K562 (cell line): ENCODE results near the gene MPLKIP. TPM values are rescaled to one million over a fixed set of nuclear protein-coding genes. Genes with fewer than 3 reads are reported as not detected.

Experiments used
- ATAC-seq: fragments of 200-7000 bp; cut with Tn5 transposase; 3 replicates; pipeline ENCODE4 v1.9.1; 2020; ENCODE audit warnings: moderate library complexity
- BruUV-seq: library from RNA; stranded (reverse); fragments of 400-500 nt; replicated peaks from 2 replicates; lab custom pipeline; 2021; lab: Mats Ljungman, UMichigan
- CTCF ChIA-PET: fragments of 300-600 bp; formaldehyde crosslinking; extraction: SDS; loops from one replicate; lab custom pipeline; 2021; ENCODE audit warnings: low intra/inter-chr PET ratio; lab: Yijun Ruan, JAX
- POLR2A ChIA-PET: fragments of 300-600, 350-650 bp; sonication (Branson Sonifier 250); formaldehyde crosslinking; extraction: SDS; loops from one replicate; lab custom pipeline; 2021; ENCODE audit warnings: antibody characterized with exemption, inconsistent platforms; lab: Yijun Ruan, JAX
- DNase-seq, 4 experiments: peaks; one replicate each; pipeline versions ENCODE4 v3.0.0 to v3.0.0-alpha.2; 2011 to 2018; ENCODE audit warnings: low spot score in 3 of 4, mixed read lengths in 3 of 4; ENCODE audit errors: extremely low read depth in 1 of 4
- FAIRE-seq: peaks from 2 replicates; lab custom pipeline; 2011; peaks lifted over from hg19 to GRCh38; lab: Jason Lieb, UNC
- H2AFZ ChIP-seq: 2 replicates; pipeline ENCODE4 v1.6.0; 2011; ENCODE audit warnings: low read depth, low read length, control low read depth, inconsistent platforms
- H3K27ac ChIP-seq: fragments of 200-600 bp; 3 replicates; pipeline ENCODE4 v1.8.0; 2011; ENCODE audit warnings: low read depth, mild to moderate bottlenecking, control low read depth, inconsistent platforms, low read length, moderate library complexity, mixed read lengths; ENCODE audit errors: extremely low read depth
- H3K27me3 ChIP-seq, 2 experiments: fragments of 300-600 bp in 1 of 2; 2 replicates in 1 of 2; 3 replicates in 1 of 2; pipeline versions ENCODE4 v1.6.0 to v1.8.0; 2011; ENCODE audit warnings: inconsistent platforms in 2 of 2, low read length in 2 of 2, mild to moderate bottlenecking in 1 of 2, mixed read lengths in 1 of 2, moderate library complexity in 1 of 2; ENCODE audit not compliant: control insufficient read depth in 2 of 2, insufficient read depth in 2 of 2
- H3K36me3 ChIP-seq: fragments of 300-600 bp; 3 replicates; pipeline ENCODE4 v1.8.0; 2011; ENCODE audit warnings: mild to moderate bottlenecking, low read length, inconsistent platforms; ENCODE audit not compliant: control insufficient read depth, insufficient read depth
- H3K4me1 ChIP-seq, 2 experiments: fragments of 200-600 bp in 1 of 2; replicated peaks in 1 of 2; 2 replicates in 1 of 2; 3 replicates in 1 of 2; pipeline versions ENCODE4 v1.5.1 to v1.8.0; 2011; ENCODE audit warnings: inconsistent platforms in 2 of 2, low read length in 2 of 2, mild to moderate bottlenecking in 1 of 2, mixed read lengths in 1 of 2, moderate library complexity in 1 of 2; ENCODE audit not compliant: control insufficient read depth in 2 of 2, insufficient read depth in 2 of 2
- H3K4me2 ChIP-seq: 2 replicates; pipeline ENCODE4 v1.6.1; 2011; ENCODE audit warnings: low read length, control low read depth, inconsistent platforms, mixed read lengths; ENCODE audit not compliant: insufficient read depth
- H3K4me3 ChIP-seq: fragments of 200-600 bp; sonication (generic), shearing (Covaris generic); 2 replicates; pipeline ENCODE4 v1.5.1; 2016; ENCODE audit warnings: control low read depth, inconsistent platforms
- H3K79me2 ChIP-seq: fragments of 200-600 bp; 3 replicates; pipeline ENCODE4 v1.8.0; 2011; ENCODE audit warnings: low read length, inconsistent platforms; ENCODE audit not compliant: control insufficient read depth, insufficient read depth
- H3K9ac ChIP-seq, 2 experiments: 2 replicates each; pipeline versions ENCODE4 v1.6.0 to v1.6.1; 2011; ENCODE audit warnings: low read depth in 2 of 2, low read length in 2 of 2, control low read depth in 1 of 2, inconsistent platforms in 1 of 2, mild to moderate bottlenecking in 1 of 2, mixed read lengths in 1 of 2; ENCODE audit not compliant: insufficient read depth in 1 of 2
- H3K9me1 ChIP-seq: one replicate; pipeline ENCODE4 v1.6.0; 2011; ENCODE audit warnings: inconsistent platforms, mild to moderate bottlenecking, low read length, moderate library complexity; ENCODE audit not compliant: control insufficient read depth, insufficient read depth
- H3K9me3 ChIP-seq: replicated peaks from 2 replicates; pipeline ENCODE4 v1.5.1; 2011; ENCODE audit warnings: low read depth, low read length, inconsistent platforms; ENCODE audit not compliant: control insufficient read depth, insufficient read depth
- H4K20me1 ChIP-seq: replicated peaks from 2 replicates; pipeline ENCODE4 v1.6.1; 2011; ENCODE audit warnings: low read length, inconsistent platforms, mixed read lengths; ENCODE audit not compliant: control insufficient read depth, insufficient read depth
- CBX5 ChIP-seq: IDR thresholded peaks from 2 replicates; pipeline ENCODE4 v1.6.1; 2014; ENCODE audit warnings: low read depth, borderline replicate concordance
- CREBBP ChIP-seq: IDR thresholded peaks from one replicate; pipeline ENCODE4 v1.6.1; 2012; ENCODE audit warnings: low read depth, mild to moderate bottlenecking, control low read depth, inconsistent platforms, low read length
- MXI1 ChIP-seq: IDR thresholded peaks from 2 replicates; pipeline ENCODE4 v1.6.1; 2011; ENCODE audit warnings: low read depth, mild to moderate bottlenecking, improper control_type of control experiment, low read length
- TCFL5 ChIP-seq: fragments of 250-450 bp; sonication (Bioruptor Pico); conservative IDR thresholded peaks from 2 replicates; pipeline ENCODE4 v1.6.1; 2021; ENCODE audit warnings: mild to moderate bottlenecking, moderate library complexity, matching md5 sums
- ZNF778 ChIP-seq: fragments of 450-650 bp; formaldehyde crosslinking; IDR thresholded peaks from 2 replicates; pipeline ENCODE4 v1.4.0; 2020; ENCODE audit warnings: mild to moderate bottlenecking, moderate library complexity
- WGBS: fragments of 100-300 bp; shearing (Covaris generic); methylation state at CpG from one replicate; pipeline ENCODE4 v1.1.6; 2016; ENCODE audit warnings: low coverage, mixed read lengths; ENCODE audit not compliant: insufficient coverage; ENCODE audit errors: missing lambda C conversion rate; 5-methylcytosine and 5-hydroxymethylcytosine counted together
- in situ Hi-C: fragments of 300-500 bp; cut with MboI; formaldehyde crosslinking; loops from 4 replicates; pipeline ENCODE4 v1.15.0; 2018; ENCODE audit warnings: inconsistent platforms, mixed read lengths
- intact Hi-C: fragments of 100-400 bp; cut with micrococcal nuclease; formaldehyde crosslinking; loops from 2 replicates; pipeline ENCODE4 v1.14.2; 2022
- polyA plus RNA-seq, 8 experiments: library from polyadenylated mRNA; depleted of rRNA in 4 of 8; stranded (reverse) in 5 of 8; unstranded in 3 of 8; fragments of >200 nt; fragmentation: Nextera tagmentation in 2 of 8; fragmentation: Illumina TruSeq in 1 of 8; extraction: Ambion mirVana in 2 of 8; extraction: Trizol in 1 of 8; gene quantifications; 2 replicates each; pipeline versions ENCODE4 v1.2.1 to v1.2.3, GENCODE V29; 2011 to 2014; ENCODE audit warnings: inconsistent platforms in 1 of 8, missing spikeins in 1 of 8
- total RNA-seq, 7 experiments: library from RNA; depleted of rRNA in 6 of 7; stranded (reverse); fragments of >200 nt in 6 of 7; fragmentation: Illumina TruSeq in 2 of 7; extraction: Trizol in 2 of 7; gene quantifications; 2 replicates each; pipeline versions ENCODE4 v1.2.1 to v1.2.3, GENCODE V29; 2011 to 2021; ENCODE audit warnings: low replicate concordance in 1 of 7
- TF ChIP-seq, protein P1 (sequence below): fragments of 450-650 bp; IDR thresholded peaks from 2 replicates; pipeline ENCODE4 v1.6.1; 2018; ENCODE audit warnings: mild to moderate bottlenecking, low read depth; ENCODE audit not compliant: partially characterized antibody

The MPLKIP gene
- total and polyA plus RNA-seq, 9 of the 15 experiments (the other 6 are each of a cell fraction or from before 2014, with no cell fraction given) = 5.6 to 127 (median 44.2) TPM

DNA sequence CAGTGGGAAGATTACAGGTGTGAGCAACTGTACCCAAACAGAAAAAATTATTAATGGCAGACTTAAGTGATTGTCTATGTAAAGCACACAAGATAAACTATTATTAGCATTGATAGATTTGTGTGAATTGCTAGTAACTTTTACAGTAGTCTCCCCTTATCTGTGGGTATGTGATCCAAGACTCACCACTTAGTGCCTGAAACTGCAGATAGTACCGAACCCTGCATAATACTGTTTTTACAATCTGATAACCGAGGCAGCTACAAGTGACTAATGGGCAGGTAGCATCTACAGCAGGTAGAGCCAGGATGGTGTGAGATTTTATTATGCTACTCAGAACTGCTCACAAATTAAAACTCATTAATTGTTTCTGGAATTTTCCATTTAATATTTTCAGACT, 31.5 kb downstream of the MPLKIP start:
- intact Hi-C loops (no loop called here), in situ Hi-C loops (no loop called here)
- ATAC-seq (no peak), DNase-seq (no peak), FAIRE-seq (peak; percentile 15)
- Histone ChIP-seq H3K27me3 (no peaks in the 10 kb centered on the region), H3K36me3 (no peaks in the 10 kb centered on the region), H3K9ac (no peak overlapping the region), H3K27ac (no peak overlapping the region), H3K9me3 (no peaks in the 10 kb centered on the region), H3K4me1 (no peaks in the 10 kb centered on the region), H3K9me1 (no peaks in the 10 kb centered on the region), H3K79me2 (no peaks in the 10 kb centered on the region), H4K20me1 (no peaks in the 10 kb centered on the region), H3K4me2 (no peak overlapping the region), H3K4me3 (no peak overlapping the region), H2AFZ (no peak overlapping the region)
- WGBS = 50% methylated on average over 2 of the region's 2 CpGs
- TF ChIP-seq CBX5 (no peak), MXI1 (no peak), ZNF778 (CRISPR knock-in tag) (no peak), TCFL5 (CRISPR knock-in tag) (no peak), CREBBP (no peak)
- TF ChIP-seq, protein P1, sequence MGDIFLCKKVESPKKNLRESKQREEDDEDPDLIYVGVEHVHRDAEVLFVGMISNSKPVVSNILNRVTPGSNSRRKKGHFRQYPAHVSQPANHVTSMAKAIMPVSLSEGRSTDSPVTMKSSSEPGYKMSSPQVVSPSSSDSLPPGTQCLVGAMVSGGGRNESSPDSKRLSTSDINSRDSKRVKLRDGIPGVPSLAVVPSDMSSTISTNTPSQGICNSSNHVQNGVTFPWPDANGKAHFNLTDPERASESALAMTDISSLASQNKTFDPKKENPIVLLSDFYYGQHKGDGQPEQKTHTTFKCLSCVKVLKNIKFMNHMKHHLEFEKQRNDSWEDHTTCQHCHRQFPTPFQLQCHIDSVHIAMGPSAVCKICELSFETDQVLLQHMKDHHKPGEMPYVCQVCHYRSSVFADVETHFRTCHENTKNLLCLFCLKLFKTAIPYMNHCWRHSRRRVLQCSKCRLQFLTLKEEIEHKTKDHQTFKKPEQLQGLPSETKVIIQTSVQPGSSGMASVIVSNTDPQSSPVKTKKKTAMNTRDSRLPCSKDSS = no peak
- no TSS peak for BruUV-seq
- ChIA-PET CTCF (no interaction called here), POLR2A (no interaction called here)
